ENCODE results near the gene AKAP1. TPM values are rescaled to one million over a fixed set of nuclear protein-coding genes. Genes with fewer than 3 reads are reported as not detected.

The AKAP1 gene
- total RNA-seq, 1 donor from 2014 or later, result 21.2 TPM

GRCh38 chr17:57104461-57105175 lies 19.6 kb downstream of the AKAP1 start:
- DNase-seq (ENCODE audit: low read depth in 2 of 2), result no peak

- DNase-seq (ENCODE audit: low read depth in 2 of 2), result no peak
Observed at GRCh38 chr17:57105591-57105990, 20.5 kb downstream of the AKAP1 start.

DNA sequence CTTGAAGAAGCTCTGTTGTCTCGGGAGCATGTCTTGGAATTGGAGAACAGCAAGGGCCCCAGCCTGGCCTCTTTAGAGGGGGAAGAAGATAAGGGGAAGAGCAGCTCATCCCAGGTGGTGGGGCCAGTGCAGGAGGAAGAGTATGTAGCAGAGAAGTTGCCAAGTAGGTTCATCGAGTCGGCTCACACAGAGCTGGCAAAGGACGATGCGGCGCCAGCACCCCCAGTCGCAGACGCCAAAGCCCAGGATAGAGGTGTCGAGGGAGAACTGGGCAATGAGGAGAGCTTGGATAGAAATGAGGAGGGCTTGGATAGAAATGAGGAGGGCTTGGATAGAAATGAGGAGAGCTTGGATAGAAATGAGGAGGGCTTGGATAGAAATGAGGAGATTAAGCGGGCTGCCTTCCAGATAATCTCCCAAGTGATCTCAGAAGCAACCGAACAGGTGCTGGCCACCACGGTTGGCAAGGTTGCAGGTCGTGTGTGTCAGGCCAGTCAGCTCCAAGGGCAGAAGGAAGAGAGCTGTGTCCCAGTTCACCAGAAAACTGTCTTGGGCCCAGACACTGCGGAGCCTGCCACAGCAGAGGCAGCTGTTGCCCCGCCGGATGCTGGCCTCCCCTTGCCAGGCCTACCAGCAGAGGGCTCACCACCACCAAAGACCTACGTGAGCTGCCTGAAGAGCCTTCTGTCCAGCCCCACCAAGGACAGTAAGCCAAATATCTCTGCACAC lies 21.2 kb downstream of the AKAP1 start:
- peak in 1 of 2 donors; percentile 15 for DNase-seq (ENCODE audit: low read depth in 2 of 2)

- DNase-seq (ENCODE audit: low read depth in 2 of 2), result no peak
Observed at GRCh38 chr17:57106836-57107497, 21.9 kb downstream of the AKAP1 start.

DNA sequence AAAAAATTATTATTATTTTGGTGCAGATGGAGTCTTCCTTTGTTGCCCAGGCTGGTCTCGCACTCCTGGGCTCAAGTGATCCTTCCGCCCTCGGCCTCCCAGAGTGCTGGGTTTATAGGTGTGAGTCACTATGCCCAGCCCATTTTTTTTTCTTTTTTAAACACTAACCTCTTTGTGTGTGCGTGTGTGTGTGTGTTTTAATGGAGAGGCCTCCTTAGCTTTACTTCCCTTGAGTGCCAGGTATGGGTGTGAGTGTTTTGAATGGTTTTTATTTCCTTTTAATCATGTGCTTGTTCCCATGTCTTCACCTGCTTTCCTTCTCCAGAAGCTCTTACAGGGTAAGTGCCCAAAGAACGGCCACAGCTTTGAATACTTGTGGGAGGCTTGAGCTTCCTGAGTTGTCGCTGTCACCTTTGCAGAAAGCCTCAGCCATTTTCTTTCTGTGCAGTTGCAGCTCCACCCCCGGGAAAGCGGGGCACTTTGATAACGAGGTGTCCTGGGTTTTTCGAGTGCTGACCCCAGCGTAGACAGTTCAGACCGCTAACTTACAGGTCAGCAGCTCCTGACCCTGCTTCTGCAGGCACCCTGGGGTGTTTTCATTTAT lies 22.6 kb downstream of the AKAP1 start:
- no peak for DNase-seq (ENCODE audit: low read depth in 2 of 2)

GRCh38 chr17:57108671-57109392 lies 23.8 kb downstream of the AKAP1 start:
- DNase-seq (ENCODE audit: low read depth in 2 of 2), result no peak

DNA sequence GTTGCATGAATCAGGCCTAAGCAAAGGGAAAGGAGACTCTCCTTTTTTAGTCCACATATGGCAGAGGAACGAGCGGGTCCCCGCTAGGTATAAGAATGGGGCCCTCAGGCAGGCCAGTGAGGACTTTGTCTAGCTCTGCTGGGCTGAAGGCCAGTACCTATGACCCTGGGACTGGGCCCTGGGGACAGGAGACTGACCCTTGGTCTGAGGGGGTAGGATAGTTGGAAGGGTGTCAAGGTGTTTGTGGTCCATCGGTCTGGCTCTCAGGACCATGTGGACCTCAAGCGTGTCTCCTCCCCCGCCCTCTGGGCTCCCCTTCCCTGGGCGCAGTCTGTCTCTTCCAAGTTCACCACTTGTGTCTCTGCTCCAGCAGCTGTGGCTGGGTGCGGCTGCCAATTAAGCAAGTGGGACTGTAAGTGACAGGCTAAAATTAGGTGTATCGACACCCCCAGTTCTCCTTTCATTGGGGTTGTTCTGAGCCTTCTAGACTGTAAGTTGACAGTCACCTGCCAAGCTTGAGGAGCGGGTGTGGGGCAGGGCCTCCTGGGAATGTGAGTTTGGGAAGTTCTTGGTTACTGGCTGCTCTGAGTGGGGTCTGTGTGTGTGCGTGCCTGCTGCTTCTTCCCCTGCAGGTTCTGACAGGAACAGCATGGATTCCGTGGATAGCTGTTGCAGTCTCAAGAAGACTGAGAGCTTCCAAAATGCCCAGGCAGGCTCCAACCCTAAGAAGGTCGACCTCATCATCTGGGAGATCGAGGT lies 24.5 kb downstream of the AKAP1 start:
- no peak for DNase-seq (ENCODE audit: low read depth in 2 of 2)

GRCh38 chr17:57110152-57110542 lies 25.1 kb downstream of the AKAP1 start:
- no peak for DNase-seq (ENCODE audit: low read depth in 2 of 2)

DNA sequence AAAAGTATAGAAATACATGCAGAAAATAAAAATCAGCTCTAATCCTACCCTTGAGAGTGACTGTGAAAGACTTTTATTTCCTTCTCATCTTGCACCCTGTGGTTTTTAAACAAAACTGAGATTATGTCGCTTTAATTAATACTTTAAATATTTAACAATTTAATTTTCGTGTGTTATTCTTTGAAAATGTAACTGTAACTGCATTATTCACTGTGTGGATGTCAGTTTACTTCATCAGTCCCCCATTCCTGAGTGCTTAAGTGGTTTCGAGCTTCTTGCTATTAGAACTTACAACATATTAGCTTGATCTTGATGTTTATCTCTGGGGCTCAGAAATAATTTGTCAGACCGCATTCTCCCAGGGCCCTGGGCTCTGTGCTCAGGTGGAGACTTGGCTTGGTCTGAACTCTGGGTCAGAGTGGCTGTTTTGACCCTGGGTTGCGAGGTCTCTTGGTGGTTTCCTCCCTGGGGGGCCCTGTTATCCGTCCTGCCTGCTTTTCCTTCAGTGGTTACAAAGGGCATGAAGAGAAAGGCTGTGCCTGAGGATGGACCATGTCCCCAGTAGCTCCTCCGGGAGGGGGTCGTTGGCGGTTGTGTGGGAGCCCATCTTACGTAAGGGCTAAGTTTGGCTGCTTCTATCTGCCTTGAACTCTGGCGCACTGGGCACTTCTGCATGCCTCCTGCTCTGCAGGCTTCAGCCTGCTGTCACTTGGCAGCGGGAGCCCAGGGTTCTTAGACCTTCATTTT lies 25.7 kb downstream of the AKAP1 start:
- no peak for DNase-seq (ENCODE audit: low read depth in 2 of 2)

- DNase-seq (ENCODE audit: low read depth in 2 of 2), result no peak
Observed at GRCh38 chr17:57111386-57111785, 26.3 kb downstream of the AKAP1 start.

DNA sequence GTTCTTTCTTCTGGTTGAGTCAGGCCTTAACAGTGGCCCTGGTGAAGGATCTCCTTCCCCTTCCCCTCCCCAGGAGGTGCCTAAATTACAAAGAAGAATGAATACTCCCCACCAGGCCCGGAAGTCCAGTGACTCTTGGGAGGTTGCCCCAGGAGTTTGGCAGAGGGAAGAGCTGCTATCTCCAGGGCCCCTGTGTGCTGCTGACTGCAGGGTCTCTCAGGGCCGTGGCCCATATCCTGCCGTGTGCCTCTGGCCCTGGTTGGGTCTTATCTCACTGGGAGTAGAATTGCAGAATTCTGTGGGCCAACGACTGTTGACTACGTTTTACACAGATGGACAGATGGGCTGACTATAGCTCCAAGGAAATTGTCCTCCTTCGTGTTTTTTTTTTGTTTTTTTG lies 28.0 kb downstream of the AKAP1 start:
- DNase-seq (ENCODE audit: low read depth in 2 of 2), result no peak

- no peak for DNase-seq (ENCODE audit: low read depth in 2 of 2)
Observed at GRCh38 chr17:57113656-57114055, 28.6 kb downstream of the AKAP1 start.

DNA sequence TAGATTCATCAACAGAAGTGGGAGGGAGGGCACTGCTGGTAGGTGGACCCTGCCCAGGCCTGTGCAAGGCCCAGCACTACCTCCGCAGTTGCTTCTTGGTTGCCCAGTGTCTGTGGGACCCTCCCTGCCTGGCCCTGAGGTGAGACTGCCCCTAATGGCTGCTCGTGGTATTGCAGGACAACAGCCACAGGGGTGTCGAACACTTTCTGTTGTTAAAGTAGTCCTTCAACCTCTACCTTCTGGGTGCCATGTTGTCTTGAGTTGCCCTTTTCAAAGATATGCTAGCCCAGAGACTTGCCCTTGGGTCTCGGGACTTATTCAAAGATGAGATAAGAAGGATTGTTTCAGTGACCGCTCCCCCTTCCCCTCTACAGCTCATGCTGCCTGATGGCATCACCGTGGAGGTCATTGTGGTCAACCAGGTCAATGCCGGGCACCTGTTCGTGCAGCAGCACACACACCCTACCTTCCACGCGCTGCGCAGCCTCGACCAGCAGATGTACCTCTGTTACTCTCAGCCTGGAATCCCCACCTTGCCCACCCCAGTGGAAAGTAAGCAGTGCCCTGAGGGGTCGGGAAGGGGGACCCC lies 29.1 kb downstream of the AKAP1 start:
- DNase-seq (ENCODE audit: low read depth in 2 of 2), result peak; percentile 43 to 57

DNA sequence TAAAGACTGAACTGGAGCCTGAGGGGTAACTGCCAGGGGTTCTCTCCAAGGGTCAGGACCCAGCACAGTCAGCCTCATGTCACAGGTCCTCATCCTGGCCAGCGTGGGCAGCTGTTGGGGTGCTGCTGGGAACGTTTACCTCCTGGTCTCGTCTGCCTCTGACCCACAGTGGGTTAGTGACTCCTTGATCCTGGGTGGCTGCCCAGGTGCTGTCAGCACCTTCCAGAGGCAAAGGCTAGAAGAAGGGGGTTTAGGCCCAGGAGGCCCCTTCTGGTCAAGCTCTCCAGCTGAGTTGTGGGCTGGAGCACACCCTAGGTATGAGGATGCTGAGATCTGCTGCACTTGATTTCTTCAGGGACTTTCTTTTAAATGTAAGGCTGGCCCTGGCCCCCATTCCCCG lies 30.3 kb downstream of the AKAP1 start:
- no peak for DNase-seq (ENCODE audit: low read depth in 2 of 2)

- DNase-seq (ENCODE audit: low read depth in 2 of 2), result no peak
Observed at GRCh38 chr17:57115916-57116315, 30.9 kb downstream of the AKAP1 start.

DNA sequence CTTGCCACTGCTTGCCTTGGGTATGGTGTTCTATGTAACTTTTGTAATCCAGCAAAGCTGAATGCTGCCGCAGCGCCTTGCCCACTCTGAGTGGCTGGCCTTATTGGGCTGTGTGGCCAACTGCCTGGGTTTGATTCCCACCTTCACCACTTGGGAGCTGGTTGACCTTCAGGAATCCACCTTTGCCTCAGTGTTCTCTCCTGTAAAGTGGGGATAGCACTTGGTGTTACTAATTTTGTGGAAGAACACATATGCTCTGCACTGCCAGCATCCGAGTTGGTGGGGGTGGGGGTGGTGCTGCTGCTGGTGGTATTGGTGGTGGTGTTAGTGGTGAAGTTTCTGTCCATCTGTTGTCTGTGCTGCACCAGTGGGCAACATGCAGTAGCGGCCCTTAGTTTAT lies 32.8 kb downstream of the AKAP1 start:
- DNase-seq (ENCODE audit: low read depth in 2 of 2), result no peak

DNA sequence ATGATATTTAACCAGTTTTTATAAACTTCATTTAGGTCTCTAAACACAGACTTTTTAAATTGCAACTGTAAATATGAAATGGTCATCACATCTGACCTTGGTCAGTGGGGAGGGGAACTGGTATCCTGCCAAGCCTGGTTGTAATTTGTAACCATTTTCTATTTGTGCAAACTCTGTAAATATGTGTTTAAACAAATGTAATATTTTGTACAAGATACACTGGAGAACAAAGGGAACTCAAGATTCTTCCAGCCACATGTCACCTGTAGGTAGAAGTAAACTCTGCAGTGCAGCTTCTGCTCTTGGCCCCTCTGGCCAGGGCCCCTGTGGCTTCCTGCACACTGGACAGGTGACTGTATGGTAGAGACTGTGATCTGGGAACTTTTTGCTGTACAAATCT lies 35.8 kb downstream of the AKAP1 start:
- DNase-seq (ENCODE audit: low read depth in 2 of 2), result no peak

DNA sequence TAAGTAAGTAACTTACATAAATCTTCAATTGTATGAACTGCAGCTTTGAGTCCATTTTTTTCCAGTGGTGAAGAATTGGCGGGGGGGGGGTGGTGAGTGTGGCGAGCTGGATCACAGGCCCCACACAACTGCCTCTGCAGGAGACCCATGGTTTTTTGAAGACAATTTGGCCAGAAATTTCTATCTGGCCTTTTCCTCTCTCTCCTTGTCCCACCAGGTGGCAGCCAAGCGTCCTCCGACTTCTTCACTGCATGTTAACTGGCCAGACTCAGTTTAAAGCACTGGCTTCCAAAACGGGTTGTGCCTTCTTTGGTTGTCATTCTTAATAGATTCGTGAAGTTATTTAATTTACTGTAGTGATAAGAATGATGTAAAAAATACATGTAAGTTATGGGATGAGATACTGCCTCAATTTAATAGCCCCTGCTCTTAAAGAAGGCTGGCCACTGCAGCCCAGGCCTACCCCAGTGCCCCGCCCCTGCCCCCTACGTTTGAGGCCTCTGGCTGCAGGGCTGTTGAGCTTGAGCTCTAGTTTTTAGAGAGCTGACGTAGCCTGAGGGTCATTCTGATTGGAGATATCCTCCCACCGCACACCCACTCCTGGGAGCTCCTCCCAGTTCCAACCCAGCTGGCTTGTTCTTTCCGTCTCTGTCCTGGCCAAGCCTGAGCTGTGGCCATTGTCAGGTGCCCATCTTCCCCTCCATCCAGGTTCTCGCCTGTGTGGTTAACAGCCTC lies 36.4 kb downstream of the AKAP1 start:
- DNase-seq (ENCODE audit: low read depth in 2 of 2), result peak; percentile 43 to 45

DNA sequence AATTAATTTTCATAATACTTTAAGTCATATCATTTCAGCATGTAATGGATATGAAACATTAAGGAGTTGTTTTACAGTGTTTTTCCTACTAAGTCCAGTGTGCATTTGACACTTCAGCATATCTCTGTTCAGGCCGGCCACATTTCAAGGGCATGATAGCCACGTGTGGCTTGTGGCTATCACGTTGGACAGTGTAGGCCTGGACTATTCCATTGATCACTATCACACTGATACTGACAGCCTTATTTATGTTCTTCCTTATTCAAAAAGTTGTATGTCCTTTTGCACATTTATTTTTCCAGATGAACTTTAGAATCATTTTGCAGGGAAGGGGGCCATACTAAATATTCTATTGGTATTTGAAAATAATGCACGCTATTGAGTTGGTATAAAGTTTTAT lies 39.0 kb downstream of the AKAP1 start:
- DNase-seq (ENCODE audit: low read depth in 2 of 2), result no peak
